Measurements from ENCODE around the gene MAB21L4. TPM values are rescaled to one million over a fixed set of nuclear protein-coding genes. Genes with fewer than 3 reads are reported as not detected.

Gene MAB21L4
- total RNA-seq, 4 donors from 2014 or later = 41.3 to 121 (median 69.1) TPM

- intact Hi-C loops (cut with DNase I; ENCODE audit: low total_unique reads) = no loop called here
- no peak for DNase-seq (ENCODE audit: low spot score in 2 of 2)
- WGBS, 2 donors = 84 to 87% methylated on average over 14 to 18 of the region's 18 CpGs
- no peak overlapping the region for H3K4me3 ChIP-seq (ENCODE audit: low read depth, poor library complexity, severe bottlenecking)
- no peak for TF ChIP-seq CTCF (IDR thresholded peaks at IDR 0.05)
- TF ChIP-seq POLR2A (IDR thresholded peaks at IDR 0.05) = no peak
Observed at GRCh38 chr2:240886678-240887609, 9.0 kb downstream of the MAB21L4 start.

- TF ChIP-seq POLR2A (IDR thresholded peaks at IDR 0.05) (no peak), CTCF (IDR thresholded peaks at IDR 0.05) (no peak)
- intact Hi-C loops (cut with DNase I; ENCODE audit: low total_unique reads) = no loop called here
- no peak overlapping the region for H3K4me3 ChIP-seq (ENCODE audit: low read depth, poor library complexity, severe bottlenecking)
- no peak for DNase-seq (ENCODE audit: low spot score in 2 of 2)
- WGBS, 2 donors = 83% methylated on average over 5 of the region's 5 CpGs
Observed at GRCh38 chr2:240886023-240886565, 9.9 kb downstream of the MAB21L4 start.

- no peak for DNase-seq (ENCODE audit: low spot score in 2 of 2)
- 83 to 89% methylated on average over 1 of the region's 1 CpG for WGBS, 2 donors
- TF ChIP-seq POLR2A (IDR thresholded peaks at IDR 0.05) (no peak), CTCF (IDR thresholded peaks at IDR 0.05) (no peak)
- H3K4me3 ChIP-seq (ENCODE audit: low read depth, poor library complexity, severe bottlenecking) = no peak overlapping the region
- intact Hi-C loops (cut with DNase I; ENCODE audit: low total_unique reads) = no loop called here
Observed at GRCh38 chr2:240885566-240885965, 10.4 kb downstream of the MAB21L4 start.

- DNase-seq (ENCODE audit: low spot score in 2 of 2) = no peak
- TF ChIP-seq CTCF (IDR thresholded peaks at IDR 0.05) (no peak), POLR2A (IDR thresholded peaks at IDR 0.05) (no peak)
- no peak overlapping the region for H3K4me3 ChIP-seq (ENCODE audit: low read depth, poor library complexity, severe bottlenecking)
- intact Hi-C loops (cut with DNase I; ENCODE audit: low total_unique reads) = no loop called here
- 70 to 80% methylated on average over 3 of the region's 3 CpGs for WGBS, 2 donors
Observed at GRCh38 chr2:240884745-240885144, 11.2 kb downstream of the MAB21L4 start.

- DNase-seq (ENCODE audit: low spot score in 2 of 2) = no peak
- H3K4me3 ChIP-seq (ENCODE audit: low read depth, poor library complexity, severe bottlenecking) = no peak overlapping the region
- intact Hi-C loops (cut with DNase I; ENCODE audit: low total_unique reads) = no loop called here
- no peak for TF ChIP-seq POLR2A (IDR thresholded peaks at IDR 0.05)
- no peak for TF ChIP-seq CTCF (IDR thresholded peaks at IDR 0.05)
- 93% methylated on average over 2 of the region's 2 CpGs for WGBS, 2 donors
Observed at GRCh38 chr2:240884221-240884620, 11.7 kb downstream of the MAB21L4 start.

Data from lower leg skin (tissue), 4 donors.